Stimulated activated CD8-positive, alpha-beta memory T cell treated with anti-CD3 and anti-CD28 coated beads, Interleukin-15, amount 100 ng/mL, for 24 hours (primary cell): ENCODE results near the gene PDAP1.
"Not testable (repeated sequence)": the region's sequence is repeated elsewhere in the genome, so short reads cannot be mapped to it uniquely, and the experiment has no call there.

Experiments used
- DNase-seq: peaks from one replicate; pipeline ENCODE4 v3.0.0-alpha.2; 2020; ENCODE audit warnings: low read depth

PDAP1 gene

GRCh38 chr7:99424932-99425730 is 16.7 kb upstream of the PDAP1 start:
- no peak for DNase-seq

GRCh38 chr7:99422625-99423024 is 14.2 kb upstream of the PDAP1 start:
- DNase-seq: no peak

GRCh38 chr7:99422186-99422585 is 13.8 kb upstream of the PDAP1 start:
- DNase-seq: no peak

- no peak for DNase-seq
These were observed 12.6 kb upstream of the PDAP1 start for GRCh38 chr7:99420986-99421385.

GRCh38 chr7:99420213-99420612 is 11.8 kb upstream of the PDAP1 start:
- no peak for DNase-seq

- DNase-seq: no peak
These were observed 11.1 kb upstream of the PDAP1 start for GRCh38 chr7:99419323-99420021.

GRCh38 chr7:99418260-99418659 is 9.9 kb upstream of the PDAP1 start:
- DNase-seq: no peak

GRCh38 chr7:99415513-99416127 is 7.2 kb upstream of the PDAP1 start:
- not testable (repeated sequence) for DNase-seq

GRCh38 chr7:99410635-99411034 is 2.2 kb upstream of the PDAP1 start:
- no peak for DNase-seq

- DNase-seq: no peak
These were observed 1.4 kb upstream of the PDAP1 start for GRCh38 chr7:99409806-99410205.

GRCh38 chr7:99409192-99409572 is 785 bp upstream of the PDAP1 start:
- no peak for DNase-seq

- no peak for DNase-seq
These were observed 472 bp downstream of the PDAP1 start for GRCh38 chr7:99407872-99408378.

GRCh38 chr7:99406557-99406956 is 1.8 kb downstream of the PDAP1 start:
- DNase-seq: no peak

GRCh38 chr7:99404977-99405320 is 3.4 kb downstream of the PDAP1 start:
- no peak for DNase-seq

GRCh38 chr7:99404235-99404976 is 4.0 kb downstream of the PDAP1 start:
- DNase-seq: no peak

GRCh38 chr7:99403764-99404163 is 4.6 kb downstream of the PDAP1 start:
- DNase-seq: no peak

- DNase-seq: no peak
These were observed 5.5 kb downstream of the PDAP1 start for GRCh38 chr7:99402854-99403253.

- DNase-seq: no peak
These were observed 8.8 kb downstream of the PDAP1 start for GRCh38 chr7:99399597-99399996.

GRCh38 chr7:99398891-99399445 is 9.4 kb downstream of the PDAP1 start:
- DNase-seq: no peak

- no peak for DNase-seq
These were observed 11.0 kb downstream of the PDAP1 start for GRCh38 chr7:99397297-99397983.
